GM12892 (cell line): Measurements from ENCODE around the gene FKBP3.

Source experiments
- POLR2A ChIP-seq: IDR thresholded peaks from 2 replicates; pipeline ENCODE4 v1.6.1; 2011; ENCODE audit warnings: low read depth, low read length, control low read depth
- TAF1 ChIP-seq: IDR thresholded peaks from 2 replicates; pipeline ENCODE4 v1.6.1; 2011; ENCODE audit warnings: low read depth, mild to moderate bottlenecking, control low read depth, low read length, borderline replicate concordance

GRCh38 chr14:45065956-45066355 is 68.3 kb downstream of the FKBP3 start:
- no peak for TF ChIP-seq POLR2A
- no peak for TF ChIP-seq TAF1
